MM.1S (cell line): ENCODE measurements around the gene TWSG1.

Experiments
- EZH2 ChIP-seq: fragments of 300-600 bp; sonication (generic); optimal IDR thresholded peaks from 2 replicates; pipeline ENCODE3; 2017; ENCODE audit warnings: low read depth, mild to moderate bottlenecking, antibody characterized with exemption, low read length, mixed read lengths
- EZH2phosphoT487 ChIP-seq: fragments of 300-600 bp; sonication (generic); IDR thresholded peaks from 2 replicates; pipeline ENCODE4 v1.6.1; 2018; ENCODE audit warnings: antibody characterized with exemption, low read length
- TF ChIP-seq, protein P1 (sequence below): fragments of 300-600 bp; sonication (generic); IDR thresholded peaks from 2 replicates; pipeline ENCODE4 v1.5.1; 2016; ENCODE audit warnings: antibody characterized with exemption, low read length, mixed read lengths

DNA sequence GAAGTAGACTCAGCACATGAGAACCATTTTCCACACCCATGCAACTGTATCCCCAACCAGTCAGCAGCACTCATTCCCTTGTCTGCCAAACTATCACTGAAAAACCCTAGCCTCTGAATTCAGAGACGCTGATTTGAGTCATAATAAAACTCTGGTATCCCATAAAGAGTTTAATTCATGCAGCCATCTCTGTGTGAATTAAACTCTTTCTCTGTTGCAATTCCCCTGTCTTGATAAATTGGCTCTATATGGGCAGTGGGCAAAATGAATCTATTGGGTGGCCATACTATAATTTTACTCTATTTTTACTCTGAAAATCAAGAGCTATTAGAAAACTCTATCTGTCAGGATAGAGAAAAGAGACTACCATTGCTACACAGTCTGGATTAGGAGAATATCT, 40.6 kb upstream of the TWSG1 start:
- TF ChIP-seq, protein P1, sequence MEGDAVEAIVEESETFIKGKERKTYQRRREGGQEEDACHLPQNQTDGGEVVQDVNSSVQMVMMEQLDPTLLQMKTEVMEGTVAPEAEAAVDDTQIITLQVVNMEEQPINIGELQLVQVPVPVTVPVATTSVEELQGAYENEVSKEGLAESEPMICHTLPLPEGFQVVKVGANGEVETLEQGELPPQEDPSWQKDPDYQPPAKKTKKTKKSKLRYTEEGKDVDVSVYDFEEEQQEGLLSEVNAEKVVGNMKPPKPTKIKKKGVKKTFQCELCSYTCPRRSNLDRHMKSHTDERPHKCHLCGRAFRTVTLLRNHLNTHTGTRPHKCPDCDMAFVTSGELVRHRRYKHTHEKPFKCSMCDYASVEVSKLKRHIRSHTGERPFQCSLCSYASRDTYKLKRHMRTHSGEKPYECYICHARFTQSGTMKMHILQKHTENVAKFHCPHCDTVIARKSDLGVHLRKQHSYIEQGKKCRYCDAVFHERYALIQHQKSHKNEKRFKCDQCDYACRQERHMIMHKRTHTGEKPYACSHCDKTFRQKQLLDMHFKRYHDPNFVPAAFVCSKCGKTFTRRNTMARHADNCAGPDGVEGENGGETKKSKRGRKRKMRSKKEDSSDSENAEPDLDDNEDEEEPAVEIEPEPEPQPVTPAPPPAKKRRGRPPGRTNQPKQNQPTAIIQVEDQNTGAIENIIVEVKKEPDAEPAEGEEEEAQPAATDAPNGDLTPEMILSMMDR = no peak
- TF ChIP-seq EZH2 (no peak), EZH2phosphoT487 (no peak)
